NCI-H345 (cell line): Measurements from ENCODE around the gene SAA4.
"Not testable (repeated sequence)": the region's sequence is repeated elsewhere in the genome, so short reads cannot be mapped to it uniquely, and the experiment has no call there.

Experiments used
- DNase-seq: peaks from one replicate; lab custom pipeline; 2025; lab: John Stamatoyannopoulos, UW

SAA4 gene

DNA sequence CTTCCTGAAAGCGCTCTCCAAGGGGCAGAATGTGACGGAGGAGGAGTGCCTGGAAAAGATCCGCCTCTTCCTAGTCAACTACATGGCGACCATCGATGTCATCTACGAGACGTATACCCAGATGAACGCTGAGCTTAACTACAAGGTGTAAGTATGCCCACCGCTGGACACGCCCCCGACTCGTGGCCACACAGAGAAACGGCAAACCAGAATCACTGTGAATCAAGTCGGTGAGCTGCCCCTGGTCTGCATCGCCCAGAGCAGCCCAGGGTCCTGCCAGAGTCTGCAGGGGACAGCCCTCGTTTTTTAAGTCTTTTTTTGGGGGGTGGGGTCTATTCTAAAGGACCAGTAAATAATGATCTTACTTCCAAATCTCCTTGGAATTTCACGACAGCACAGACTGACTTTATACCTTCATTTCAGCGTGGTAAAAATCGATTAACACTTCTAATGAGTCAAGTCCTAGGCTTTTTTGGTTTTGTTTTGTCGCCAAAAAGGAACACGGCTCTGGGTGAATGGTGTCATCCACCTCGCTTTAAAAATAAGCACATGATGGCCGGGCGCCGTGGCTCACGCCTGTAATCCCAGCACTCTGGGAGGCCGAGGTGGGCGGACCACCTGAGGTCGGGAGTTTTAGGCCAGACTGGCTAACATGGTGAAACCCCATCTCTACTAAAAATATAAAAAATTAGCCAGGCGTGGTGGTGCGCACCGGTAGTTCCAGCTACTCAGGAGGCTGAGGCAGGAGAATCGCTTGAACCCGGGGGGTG, 46.9 kb downstream of the SAA4 start:
- not testable (repeated sequence) for DNase-seq

DNA sequence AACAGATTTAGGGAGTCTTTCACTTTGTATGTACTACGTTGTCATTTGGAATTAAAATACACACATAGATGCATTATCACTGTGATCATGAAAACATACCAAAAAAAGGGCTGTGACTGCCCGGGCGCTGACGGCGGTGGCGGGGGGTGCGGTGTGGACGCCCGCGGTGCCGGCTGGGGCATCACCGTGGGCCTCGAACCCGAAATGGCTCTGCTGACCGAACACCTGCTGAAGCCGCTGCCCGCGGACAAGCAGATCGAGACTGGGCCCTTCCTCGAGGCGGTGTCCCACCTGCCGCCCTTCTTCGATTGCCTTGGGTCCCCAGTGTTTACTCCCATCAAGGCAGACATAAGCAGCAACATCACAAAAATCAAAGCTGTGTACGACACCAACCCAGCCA, 47.8 kb downstream of the SAA4 start:
- DNase-seq: no peak
